ENCODE measurements around the gene ENPP7.

- TF ChIP-seq CEBPB (IDR thresholded peaks at IDR 0.05): no peak
- TF ChIP-seq FOXM1 (IDR thresholded peaks at IDR 0.05; ENCODE audit: borderline replicate concordance, low read depth): no peak
- TF ChIP-seq EGR1 (IDR thresholded peaks at IDR 0.05): no peak
Measured at GRCh38 chr17:79702034-79702433, 28.7 kb upstream of the ENPP7 start.

Data from Ishikawa (cell line).